SK-N-SH treated with all-trans-retinoic acid at 6 μM for 48 hours (cell line): ENCODE results near the gene RAD51B.

Experiments used
- ATAC-seq: fragments of 200-7000 bp; cut with Tn5 transposase; 3 replicates; pipeline ENCODE4 v1.9.1; 2020; ENCODE audit warnings: mild to moderate bottlenecking, moderate library complexity
- ARNTL ChIP-seq: fragments of 450-650 bp; formaldehyde crosslinking; IDR thresholded peaks from 2 replicates; pipeline ENCODE4 v1.5.0; 2020; ENCODE audit warnings: low read depth, mild to moderate bottlenecking, moderate library complexity, borderline replicate concordance
- BACH2 ChIP-seq: fragments of 250-450 bp; sonication (Bioruptor Pico); IDR thresholded peaks from 2 replicates; pipeline ENCODE4 v1.9.0; 2021; ENCODE audit warnings: mild to moderate bottlenecking, borderline replicate concordance
- CREB5 ChIP-seq: fragments of 250-450 bp; sonication (Bioruptor Pico); IDR thresholded peaks from 2 replicates; pipeline ENCODE4 v1.5.1; 2020; ENCODE audit warnings: low read depth, mild to moderate bottlenecking, moderate library complexity
- CSDC2 ChIP-seq: fragments of 250-450 bp; sonication (Bioruptor Pico); IDR thresholded peaks from 2 replicates; pipeline ENCODE4 v1.5.0; 2020; ENCODE audit warnings: mild to moderate bottlenecking, moderate library complexity
- CSRNP3 ChIP-seq: fragments of 250-450 bp; sonication (Bioruptor Pico); IDR thresholded peaks from 2 replicates; pipeline ENCODE4 v1.5.1; 2021; ENCODE audit warnings: mild to moderate bottlenecking, moderate library complexity
- ESRRG ChIP-seq: fragments of 250-450 bp; sonication (Bioruptor Pico); IDR thresholded peaks from 2 replicates; pipeline ENCODE4 v1.6.1; 2021; ENCODE audit warnings: mild to moderate bottlenecking
- GLIS3 ChIP-seq: fragments of 250-450 bp; sonication (Bioruptor Pico); IDR thresholded peaks from 2 replicates; pipeline ENCODE4 v1.5.0; 2020; ENCODE audit warnings: mild to moderate bottlenecking, moderate library complexity
- ISL1 ChIP-seq: fragments of 250-450 bp; sonication (Bioruptor Pico); IDR thresholded peaks from 2 replicates; pipeline ENCODE4 v2.1.2; 2022; ENCODE audit warnings: mild to moderate bottlenecking, moderate library complexity
- OSR1 ChIP-seq: fragments of 250-450 bp; sonication (Bioruptor Pico); IDR thresholded peaks from 2 replicates; pipeline ENCODE4 v1.8.0; 2022; ENCODE audit warnings: moderate library complexity, mild to moderate bottlenecking, inconsistent platforms
- PATZ1 ChIP-seq: fragments of 250-450 bp; sonication (Bioruptor Pico); IDR thresholded peaks from 2 replicates; pipeline ENCODE4 v1.8.0; 2020; ENCODE audit warnings: mild to moderate bottlenecking, moderate library complexity, borderline replicate concordance
- POU6F1 ChIP-seq: fragments of 250-450 bp; sonication (Bioruptor Pico); IDR thresholded peaks from 2 replicates; pipeline ENCODE4 v1.8.0; 2021; ENCODE audit warnings: low read depth, mild to moderate bottlenecking, moderate library complexity, borderline replicate concordance
- SNAI2 ChIP-seq: fragments of 250-450 bp; sonication (Bioruptor Pico); IDR thresholded peaks from 2 replicates; pipeline ENCODE4 v1.5.0; 2020; ENCODE audit warnings: mild to moderate bottlenecking, moderate library complexity
- TCF4 ChIP-seq: fragments of 250-450 bp; sonication (Bioruptor Pico); IDR thresholded peaks from 2 replicates; pipeline ENCODE4 v1.8.0; 2021; ENCODE audit warnings: mild to moderate bottlenecking, moderate library complexity, borderline replicate concordance
- TOX ChIP-seq: fragments of 250-450 bp; sonication (Bioruptor Pico); IDR thresholded peaks from 2 replicates; pipeline ENCODE4 v1.8.0; 2021; ENCODE audit warnings: mild to moderate bottlenecking, moderate library complexity, borderline replicate concordance
- ZC3H10 ChIP-seq: fragments of 250-450 bp; sonication (Bioruptor Pico); IDR thresholded peaks from 2 replicates; pipeline ENCODE4 v1.5.1; 2021; ENCODE audit warnings: mild to moderate bottlenecking, moderate library complexity
- ZFP3 ChIP-seq: fragments of 250-450 bp; sonication (Bioruptor Pico); IDR thresholded peaks from 2 replicates; pipeline ENCODE4 v1.5.0; 2020; ENCODE audit warnings: mild to moderate bottlenecking, moderate library complexity
- ZFP30 ChIP-seq: fragments of 450-650 bp; formaldehyde crosslinking; IDR thresholded peaks from 2 replicates; pipeline ENCODE4 v1.5.0; 2022; ENCODE audit warnings: mild to moderate bottlenecking, moderate library complexity
- ZNF565 ChIP-seq: fragments of 450-650 bp; formaldehyde crosslinking; conservative IDR thresholded peaks from 2 replicates; pipeline ENCODE4 v1.5.0; 2020; ENCODE audit warnings: low read depth, mild to moderate bottlenecking, moderate library complexity
- ZNF70 ChIP-seq: fragments of 450-650 bp; formaldehyde crosslinking; IDR thresholded peaks from 2 replicates; pipeline ENCODE4 v1.5.0; 2020; ENCODE audit warnings: mild to moderate bottlenecking, moderate library complexity
- ZNF8 ChIP-seq: fragments of 450-650 bp; formaldehyde crosslinking; IDR thresholded peaks from 2 replicates; pipeline ENCODE4 v1.5.0; 2020; ENCODE audit warnings: mild to moderate bottlenecking, moderate library complexity

The RAD51B gene

GRCh38 chr14:67955261-67955660, 135.7 kb downstream of the RAD51B start:
- no peak for ATAC-seq
- no peak for TF ChIP-seq CSRNP3 (CRISPR knock-in tag)
- TF ChIP-seq GLIS3 (CRISPR knock-in tag): no peak
- TF ChIP-seq ZC3H10 (CRISPR knock-in tag): no peak
- TF ChIP-seq SNAI2 (CRISPR knock-in tag): no peak
- TF ChIP-seq PATZ1 (CRISPR knock-in tag): no peak
- no peak for TF ChIP-seq TOX (CRISPR knock-in tag)
- TF ChIP-seq ZNF8 (CRISPR knock-in tag): no peak
- no peak for TF ChIP-seq BACH2 (CRISPR knock-in tag)
- TF ChIP-seq ISL1: no peak
- TF ChIP-seq ZFP30 (CRISPR knock-in tag): no peak
- no peak for TF ChIP-seq ZFP3
- TF ChIP-seq ZNF565: no peak
- TF ChIP-seq POU6F1 (CRISPR knock-in tag): no peak
- TF ChIP-seq OSR1 (CRISPR knock-in tag): no peak
- no peak for TF ChIP-seq CREB5 (CRISPR knock-in tag)
- TF ChIP-seq ARNTL (CRISPR knock-in tag): no peak

- ATAC-seq: no peak
- TF ChIP-seq CREB5 (CRISPR knock-in tag): no peak
- TF ChIP-seq ZFP30 (CRISPR knock-in tag): no peak
- TF ChIP-seq GLIS3 (CRISPR knock-in tag): no peak
- no peak for TF ChIP-seq ISL1
- no peak for TF ChIP-seq CSRNP3 (CRISPR knock-in tag)
- TF ChIP-seq POU6F1 (CRISPR knock-in tag): no peak
- no peak for TF ChIP-seq TCF4 (CRISPR knock-in tag)
- no peak for TF ChIP-seq TOX (CRISPR knock-in tag)
- TF ChIP-seq CSDC2: no peak
- TF ChIP-seq ARNTL (CRISPR knock-in tag): no peak
- no peak for TF ChIP-seq ESRRG (CRISPR knock-in tag)
- TF ChIP-seq ZNF8 (CRISPR knock-in tag): no peak
- no peak for TF ChIP-seq ZNF70 (CRISPR knock-in tag)
- TF ChIP-seq ZC3H10 (CRISPR knock-in tag): no peak
- no peak for TF ChIP-seq OSR1 (CRISPR knock-in tag)
- no peak for TF ChIP-seq BACH2 (CRISPR knock-in tag)
- TF ChIP-seq ZNF565: no peak
- no peak for TF ChIP-seq SNAI2 (CRISPR knock-in tag)
Measured at GRCh38 chr14:67957946-67958345, 138.4 kb downstream of the RAD51B start.
